IMR-90 (cell line): ENCODE results near the gene TNK1. TPM values are rescaled to one million over a fixed set of nuclear protein-coding genes. Genes with fewer than 3 reads are reported as not detected.

Experiments
- ATAC-seq: fragments of 200-7000 bp; cut with Tn5 transposase; 2 replicates; pipeline ENCODE4 v1.9.1; 2020; ENCODE audit warnings: low read depth, mild to moderate bottlenecking, moderate library complexity
- BruUV-seq: library from RNA; stranded (reverse); fragments of 400-500 nt; replicated peaks from 2 replicates; lab custom pipeline; 2021; lab: Mats Ljungman, UMichigan
- CTCF ChIA-PET: fragments of 300-600 bp; formaldehyde crosslinking; extraction: SDS; loops from one replicate; lab custom pipeline; 2021; ENCODE audit warnings: antibody characterized with exemption; lab: Yijun Ruan, JAX
- POLR2A ChIA-PET: fragments of 300-600 bp; sonication (Branson Sonifier 250); formaldehyde crosslinking; loops from one replicate; lab custom pipeline; 2022; ENCODE audit warnings: antibody characterized with exemption; ENCODE audit not compliant: unreplicated experiment; lab: Charles Lee
- DNase-seq: peaks from one replicate; pipeline ENCODE4 v3.0.0; 2013
- H2AFZ ChIP-seq: replicated peaks from 2 replicates; pipeline ENCODE3; 2013; ENCODE audit warnings: low read length, mild to moderate bottlenecking; ENCODE audit not compliant: poor library complexity
- H2AK5ac ChIP-seq: 2 replicates; pipeline ENCODE4 v1.6.1; 2013; ENCODE audit warnings: low read depth, low read length, inconsistent platforms
- H2AK9ac ChIP-seq: replicated peaks from 2 replicates; pipeline ENCODE3; 2013; ENCODE audit warnings: mild to moderate bottlenecking, low read depth, low read length, moderate library complexity; ENCODE audit not compliant: poor library complexity
- H2BK120ac ChIP-seq: 2 replicates; pipeline ENCODE4 v1.6.1; 2013; ENCODE audit warnings: low read depth, low read length, inconsistent platforms
- H2BK15ac ChIP-seq: 3 replicates; pipeline ENCODE4 v1.6.1; 2013; ENCODE audit warnings: low read depth, low read length, inconsistent platforms
- H2BK20ac ChIP-seq: 2 replicates; pipeline ENCODE4 v1.6.1; 2013; ENCODE audit warnings: low read depth, mild to moderate bottlenecking, inconsistent platforms, low read length, moderate library complexity
- H2BK5ac ChIP-seq: 2 replicates; pipeline ENCODE4 v1.6.1; 2013; ENCODE audit warnings: mild to moderate bottlenecking, low read depth, low read length, inconsistent platforms; ENCODE audit not compliant: poor library complexity, severe bottlenecking
- H3K14ac ChIP-seq: replicated peaks from 2 replicates; pipeline ENCODE4 v1.6.1; 2013; ENCODE audit warnings: low read depth, low read length, inconsistent platforms
- H3K18ac ChIP-seq: 2 replicates; pipeline ENCODE4 v1.6.1; 2013; ENCODE audit warnings: low read depth, low read length, control low read depth
- H3K23ac ChIP-seq: 2 replicates; pipeline ENCODE4 v1.6.1; 2013; ENCODE audit warnings: low read depth, low read length, inconsistent platforms
- H3K27ac ChIP-seq: 2 replicates; pipeline ENCODE4 v1.5.1; 2013; ENCODE audit warnings: mild to moderate bottlenecking, control low read depth, low read length; ENCODE audit not compliant: insufficient read depth
- H3K27me3 ChIP-seq: 2 replicates; pipeline ENCODE4 v1.6.1; 2013; ENCODE audit warnings: low read length; ENCODE audit not compliant: control insufficient read depth, insufficient read depth
- H3K36me3 ChIP-seq: 2 replicates; pipeline ENCODE4 v1.6.1; 2013; ENCODE audit warnings: low read length, mixed read lengths; ENCODE audit not compliant: control insufficient read depth, insufficient read depth
- H3K4ac ChIP-seq: 2 replicates; pipeline ENCODE4 v1.6.1; 2013; ENCODE audit warnings: low read depth, low read length, inconsistent platforms
- H3K4me1 ChIP-seq: 2 replicates; pipeline ENCODE4 v1.6.1; 2013; ENCODE audit warnings: low read length, mixed read lengths; ENCODE audit not compliant: control insufficient read depth, insufficient read depth
- H3K4me2 ChIP-seq: 2 replicates; pipeline ENCODE4 v1.6.1; 2013; ENCODE audit warnings: low read depth, mild to moderate bottlenecking, control low read depth, low read length, moderate library complexity
- H3K4me3 ChIP-seq: 2 replicates; pipeline ENCODE4 v1.5.1; 2013; ENCODE audit warnings: low read depth, mild to moderate bottlenecking, control low read depth, low read length, moderate library complexity; ENCODE audit not compliant: insufficient read depth
- H3K56ac ChIP-seq: 2 replicates; pipeline ENCODE4 v1.6.1; 2013; ENCODE audit warnings: low read length, inconsistent platforms; ENCODE audit not compliant: insufficient read depth; ENCODE audit errors: extremely low read depth
- H3K79me1 ChIP-seq, 2 experiments: 2 replicates each; pipeline ENCODE4 v1.6.1; 2013; ENCODE audit warnings: low read length in 2 of 2, inconsistent platforms in 1 of 2, low read depth in 1 of 2
- H3K9ac ChIP-seq: 2 replicates; pipeline ENCODE4 v1.6.1; 2013; ENCODE audit warnings: low read depth, low read length, control low read depth
- H3K9me1 ChIP-seq: 2 replicates; pipeline ENCODE4 v1.6.1; 2013; ENCODE audit warnings: low read length, inconsistent platforms; ENCODE audit not compliant: insufficient read depth
- H3K9me3 ChIP-seq: 2 replicates; pipeline ENCODE4 v1.6.1; 2013; ENCODE audit warnings: low read length; ENCODE audit not compliant: control insufficient read depth, insufficient read depth
- H4K20me1 ChIP-seq: 2 replicates; pipeline ENCODE4 v1.6.1; 2013; ENCODE audit warnings: low read length, inconsistent platforms; ENCODE audit not compliant: insufficient read depth
- H4K5ac ChIP-seq: 2 replicates; pipeline ENCODE4 v1.6.1; 2013; ENCODE audit warnings: mild to moderate bottlenecking, low read depth, low read length, control low read depth
- H4K8ac ChIP-seq, 2 experiments: 2 replicates each; pipeline ENCODE4 v1.6.1; 2013; ENCODE audit warnings: low read depth in 2 of 2, low read length in 2 of 2, control low read depth in 1 of 2, inconsistent platforms in 1 of 2
- H4K91ac ChIP-seq: 2 replicates; pipeline ENCODE4 v1.6.1; 2013; ENCODE audit warnings: low read depth, low read length, inconsistent platforms; ENCODE audit not compliant: insufficient read depth
- BHLHE40 ChIP-seq: fragments of 150-350 bp; IDR thresholded peaks from 2 replicates; pipeline ENCODE4 v1.6.1; 2016; ENCODE audit warnings: mild to moderate bottlenecking, low read depth, low read length
- CEBPB ChIP-seq: IDR thresholded peaks from 2 replicates; pipeline ENCODE4 v1.6.1; 2012; ENCODE audit warnings: low read depth, low read length, improper control_type of control experiment
- FOS ChIP-seq: fragments of 150-350 bp; IDR thresholded peaks from 2 replicates; pipeline ENCODE4 v1.6.1; 2016; ENCODE audit warnings: low read depth, low read length
- MAFK ChIP-seq: IDR thresholded peaks from 2 replicates; pipeline ENCODE4 v1.6.1; 2012; ENCODE audit warnings: low read depth, low read length, improper control_type of control experiment
- MXI1 ChIP-seq: IDR thresholded peaks from 2 replicates; pipeline ENCODE4 v1.6.1; 2012; ENCODE audit warnings: low read depth, mild to moderate bottlenecking, low read length, moderate library complexity, borderline replicate concordance
- RCOR1 ChIP-seq: IDR thresholded peaks from 2 replicates; pipeline ENCODE4 v1.6.1; 2012; ENCODE audit warnings: mild to moderate bottlenecking, low read length, improper control_type of control experiment; ENCODE audit not compliant: insufficient replicate concordance
- RFX5 ChIP-seq: IDR thresholded peaks from 2 replicates; pipeline ENCODE4 v1.8.0; 2012; ENCODE audit warnings: low read depth, mild to moderate bottlenecking, low read length, moderate library complexity
- SMC3 ChIP-seq: fragments of 150-350 bp; IDR thresholded peaks from 2 replicates; pipeline ENCODE4 v1.6.1; 2016; ENCODE audit warnings: low read depth, mild to moderate bottlenecking, antibody characterized with exemption, low read length, moderate library complexity
- WGBS, 2 experiments: methylation state at CpG; one replicate each; pipeline versions ENCODE4 v1.1.5 to v1.1.7; 2013; ENCODE audit warnings: missing lambda C conversion rate in 2 of 2; ENCODE audit not compliant: insufficient read length in 1 of 2; ENCODE audit errors: extremely low coverage in 2 of 2; 5-methylcytosine and 5-hydroxymethylcytosine counted together
- dilution Hi-C: fragments of 300-500 bp; cut with HindIII; formaldehyde crosslinking; loops from one replicate; pipeline ENCODE4 v1.14.3; 2018; ENCODE audit warnings: low sequenced_read_pairs; ENCODE audit not compliant: unreplicated experiment
- in situ Hi-C: fragments of 300-500 bp; cut with MboI; formaldehyde crosslinking; loops from 3 replicates; pipeline ENCODE4 v1.14.3; 2019; ENCODE audit warnings: low sequenced_read_pairs, inconsistent platforms, mixed read lengths
- intact Hi-C: fragments of 100-400 bp; cut with micrococcal nuclease; formaldehyde crosslinking; loops from 2 replicates; pipeline ENCODE4 v1.10.0; 2022
- polyA plus RNA-seq, 3 experiments: library from polyadenylated mRNA; depleted of rRNA; stranded (reverse); fragments of >200 nt; gene quantifications; 2 replicates each; pipeline ENCODE4 v1.2.3, GENCODE V29; 2012; ENCODE audit warnings: low replicate concordance in 1 of 3
- total RNA-seq: library from RNA; depleted of rRNA; stranded (reverse); fragments of >200 nt; gene quantifications from 2 replicates; pipeline ENCODE4 v1.2.3, GENCODE V29; 2012
- TF ChIP-seq, protein P1 (sequence below): fragments of 150-350 bp; IDR thresholded peaks from 2 replicates; pipeline ENCODE4 v1.6.1; 2016; ENCODE audit warnings: low read depth, mild to moderate bottlenecking, low read length, moderate library complexity, borderline replicate concordance

Gene TNK1
- total and polyA plus RNA-seq, 2 of the 4 experiments (the other 2 are of a cell fraction): 0.44 to 0.54 TPM

DNA sequence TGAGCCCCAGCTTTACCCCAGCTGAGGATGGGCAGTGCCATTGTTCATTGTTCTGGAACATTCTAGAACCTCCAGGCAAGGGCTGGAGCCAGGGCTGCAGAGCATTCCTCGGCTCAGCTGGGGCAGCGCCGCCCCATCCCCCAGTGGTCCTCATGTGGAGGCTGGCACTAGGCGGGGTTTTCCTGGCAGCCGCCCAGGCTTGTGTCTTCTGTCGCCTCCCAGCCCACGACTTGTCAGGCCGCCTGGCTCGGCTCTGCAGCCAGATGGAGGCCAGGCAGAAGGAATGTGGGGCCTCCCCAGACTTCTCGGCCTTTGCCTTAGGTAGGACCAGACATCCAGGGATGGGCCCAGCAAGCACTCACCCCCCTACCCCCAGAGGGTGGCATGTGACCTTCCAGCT lies 25.8 kb upstream of the TNK1 start, which contains the start of gene TMEM95:
Gene TMEM95 (plus strand): TSS at position 104 of the 400 bp plus-strand sequence. CDS start 49 bp downstream, at position 153.
- DNase-seq: no peak
- H2BK5ac ChIP-seq: peak within 1 kb of the TSS; percentile 38
- CTCF ChIA-PET: interaction anchor here (0.9 to 4.1 kb wide), 2 partner anchors 17 to 206 kb away, joined by 3 to 19 read pairs; partner anchors contain the start of gene SENP3

More for the DNA sequence above, 25.8 kb upstream of the TNK1 start, which contains the start of gene TMEM95:
- Histone ChIP-seq H2BK20ac (peak within 1 kb of the TSS; percentile 58), H3K36me3 (no peaks in the 10 kb centered on the region), H4K20me1 (peaks cover 18% of the 10 kb centered on the region), H2BK15ac (peak within 1 kb of the TSS; percentile 21; the same call in 1 of the 3 replicates), H3K23ac (peak within 1 kb of the TSS; percentile 83), H3K27ac (peak within 1 kb of the TSS; percentile 17; the same call in 1 of the 2 replicates), H3K4me1 (peaks cover 32% of the 10 kb centered on the region), H4K91ac (peak within 1 kb of the TSS; percentile 66), H3K4me3 (no peak within 1 kb of the TSS), H3K27me3 (no peaks in the 10 kb centered on the region), H2AK5ac (peak within 1 kb of the TSS; percentile 94), H4K5ac (0 out of 2 replicates have a peak within 1 kb of the TSS, but pooled peaks have one; percentile 26), H2AFZ (peak within 1 kb of the TSS; percentile 83), H3K14ac (peak within 1 kb of the TSS; percentile 55), H3K4me2 (peak within 1 kb of the TSS; percentile 68), H4K8ac (peak within 1 kb of the TSS in 1 of 2 experiments; percentile 66; a peak in 2 of 4 replicates), H3K9me1 (peaks cover 21% of the 10 kb centered on the region), H3K9ac (peak within 1 kb of the TSS; percentile 18; the same call in 1 of the 2 replicates), H2BK120ac (peak within 1 kb of the TSS; percentile 48; the same call in 1 of the 2 replicates), H3K9me3 (no peaks in the 10 kb centered on the region), H3K18ac (no peak within 1 kb of the TSS), H2AK9ac (peak within 1 kb of the TSS; percentile 91), H3K79me1 (peaks cover 20 to 47% of the 10 kb centered on the region in 2 experiments; a peak in 3 of 4 replicates), H3K4ac (peak within 1 kb of the TSS; percentile 55), H3K56ac (no peak within 1 kb of the TSS)
- dilution Hi-C loops: no loop called here
- in situ Hi-C loops: loop anchor here (5.0 to 10.0 kb wide), 2 partner anchors 37 to 200 kb away; partner anchors contain the start of genes PLSCR3 and TNFSF13
- no peak for TF ChIP-seq SMC3
- no peak for TF ChIP-seq CEBPB
- no peak for TF ChIP-seq RFX5
- no peak for TF ChIP-seq MAFK
- no peak for TF ChIP-seq MXI1
- TF ChIP-seq, protein P1, sequence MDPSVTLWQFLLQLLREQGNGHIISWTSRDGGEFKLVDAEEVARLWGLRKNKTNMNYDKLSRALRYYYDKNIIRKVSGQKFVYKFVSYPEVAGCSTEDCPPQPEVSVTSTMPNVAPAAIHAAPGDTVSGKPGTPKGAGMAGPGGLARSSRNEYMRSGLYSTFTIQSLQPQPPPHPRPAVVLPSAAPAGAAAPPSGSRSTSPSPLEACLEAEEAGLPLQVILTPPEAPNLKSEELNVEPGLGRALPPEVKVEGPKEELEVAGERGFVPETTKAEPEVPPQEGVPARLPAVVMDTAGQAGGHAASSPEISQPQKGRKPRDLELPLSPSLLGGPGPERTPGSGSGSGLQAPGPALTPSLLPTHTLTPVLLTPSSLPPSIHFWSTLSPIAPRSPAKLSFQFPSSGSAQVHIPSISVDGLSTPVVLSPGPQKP: no peak
- TF ChIP-seq RCOR1: no peak
- no peak for TF ChIP-seq FOS
- no peak for TF ChIP-seq BHLHE40
- no TSS peak for BruUV-seq
- POLR2A ChIA-PET: no interaction called here
- intact Hi-C loops: no loop called here
- no peak for ATAC-seq
- 34% methylated on average over 5 of the region's 10 CpGs; no CpG with 5 or more reads in 1 of the 2 experiments for whole genome bisulfite sequencing, 2 experiments
